Stimulated activated CD8-positive, alpha-beta memory T cell treated with anti-CD3 and anti-CD28 coated beads, Interleukin-2, amount 100 ng/mL, for 1 hour (primary cell): ENCODE measurements around the gene DDX6.
"Not testable (repeated sequence)": the region's sequence is repeated elsewhere in the genome, so short reads cannot be mapped to it uniquely, and the experiment has no call there.

Source experiments
- DNase-seq, 2 donors: peaks; one replicate each; pipeline ENCODE4 v3.0.0-alpha.2; 2020; ENCODE audit warnings: low read depth in 2 of 2

Gene DDX6

DNA sequence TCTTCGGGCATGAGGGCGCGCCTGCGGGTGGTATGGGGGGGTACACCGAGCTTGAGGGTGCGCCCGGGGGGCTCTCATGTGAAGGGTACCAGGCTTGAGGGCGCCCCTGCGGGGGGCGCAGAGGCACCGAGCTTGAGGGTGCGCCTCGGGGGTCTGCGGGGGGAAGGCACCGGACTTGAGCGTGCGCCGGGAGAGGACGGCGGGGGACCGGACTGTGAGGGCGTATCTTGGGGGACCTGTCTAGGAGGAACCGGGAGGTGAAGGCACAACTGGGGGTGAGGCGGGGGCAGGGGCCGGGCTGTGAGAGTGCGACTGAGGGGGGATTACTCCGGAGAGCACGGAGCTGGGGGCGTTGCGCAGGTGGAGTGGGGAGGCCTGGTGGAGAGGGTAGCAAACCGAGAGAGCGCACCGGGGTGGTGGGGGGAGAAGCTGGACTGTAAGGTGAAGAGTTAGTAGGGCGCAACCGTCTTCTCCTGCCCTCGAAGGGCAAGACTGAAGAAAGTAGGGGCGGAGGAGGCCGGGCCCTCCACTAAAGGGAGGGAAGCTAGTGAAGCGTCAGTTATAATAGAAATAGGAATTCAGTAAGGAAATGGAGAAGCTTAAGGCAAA is 1.1 kb upstream of the DDX6 start:
- peak in 1 of 2 donors; percentile 16 for DNase-seq

DNA sequence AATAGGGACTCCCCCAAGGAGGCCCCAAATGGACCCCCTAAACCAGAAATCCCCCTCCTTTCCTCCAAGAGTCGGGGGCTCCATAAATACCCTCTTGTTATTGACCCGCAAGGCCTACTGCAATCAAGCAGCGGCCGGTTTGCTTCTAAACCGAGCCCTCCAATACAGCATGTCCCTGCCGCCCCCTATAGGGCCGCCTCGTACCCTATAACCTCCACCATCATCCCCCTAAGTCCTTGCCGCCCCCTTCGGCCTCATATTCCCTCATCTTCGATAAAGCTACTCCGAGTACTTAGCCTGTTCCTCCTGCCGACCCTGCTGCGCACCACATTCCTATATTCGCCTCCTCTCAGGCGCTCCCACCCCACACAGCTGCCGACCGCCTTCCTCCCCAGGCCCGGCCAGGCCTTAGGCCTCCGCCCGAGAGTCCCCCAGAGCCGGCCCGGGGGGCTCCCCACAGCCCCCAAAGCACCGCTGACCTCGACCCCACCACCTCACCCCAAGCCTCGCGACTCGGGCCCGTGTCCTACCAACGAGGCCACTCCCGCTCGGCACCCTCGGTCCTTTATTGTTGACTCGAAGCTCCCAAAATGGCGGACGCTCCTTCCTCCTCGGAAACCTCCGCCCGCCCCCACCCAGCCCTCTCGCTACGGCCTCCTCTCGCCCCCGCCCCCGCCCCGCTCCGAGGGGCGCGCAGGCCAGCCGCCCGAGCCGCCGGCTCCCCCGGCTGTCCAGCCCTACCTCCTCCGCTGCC is 430 bp downstream of the DDX6 start:
- DNase-seq, result peak; percentile 15 to 29

DNA sequence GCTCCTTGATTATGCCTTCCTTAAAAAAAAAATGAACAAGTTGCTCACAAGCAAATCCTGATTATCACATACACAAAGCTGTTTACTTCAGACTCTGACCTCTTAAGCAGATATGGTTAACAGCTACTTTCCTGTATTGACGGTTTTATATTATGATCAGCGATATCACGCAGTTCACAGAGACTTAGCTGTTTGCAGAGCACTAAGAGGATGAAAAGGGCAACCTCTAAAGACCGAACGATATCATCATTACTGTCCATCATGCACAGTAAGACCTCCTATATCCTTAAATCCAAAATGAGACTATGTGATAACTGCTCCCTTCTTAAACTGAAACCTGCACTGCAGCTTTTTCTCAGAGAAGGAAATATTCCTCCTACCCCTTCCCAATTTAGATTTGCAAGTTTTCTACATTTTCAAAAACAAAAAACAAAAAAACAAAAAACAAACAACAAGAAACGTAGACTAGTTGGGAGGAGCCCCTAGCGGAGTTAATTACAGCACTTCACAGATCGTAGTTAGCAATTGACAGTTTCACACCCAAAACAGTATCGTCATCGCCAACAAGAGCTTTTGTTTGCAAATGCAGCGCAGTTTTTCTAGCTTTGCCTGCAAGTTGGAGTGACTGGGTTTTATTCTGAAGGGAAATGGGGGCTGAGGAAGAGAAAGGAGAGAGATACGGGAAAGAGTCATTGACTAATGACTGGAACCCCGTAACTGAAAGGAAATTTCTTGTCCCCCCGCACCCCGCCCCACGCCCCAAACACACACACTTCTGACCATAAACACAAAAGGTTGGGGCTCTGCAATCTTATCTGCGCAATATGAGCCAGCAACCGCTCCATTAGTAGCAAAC is 1.2 kb downstream of the DDX6 start:
- DNase-seq, result peak in 1 of 2 donors; percentile 8

DNA sequence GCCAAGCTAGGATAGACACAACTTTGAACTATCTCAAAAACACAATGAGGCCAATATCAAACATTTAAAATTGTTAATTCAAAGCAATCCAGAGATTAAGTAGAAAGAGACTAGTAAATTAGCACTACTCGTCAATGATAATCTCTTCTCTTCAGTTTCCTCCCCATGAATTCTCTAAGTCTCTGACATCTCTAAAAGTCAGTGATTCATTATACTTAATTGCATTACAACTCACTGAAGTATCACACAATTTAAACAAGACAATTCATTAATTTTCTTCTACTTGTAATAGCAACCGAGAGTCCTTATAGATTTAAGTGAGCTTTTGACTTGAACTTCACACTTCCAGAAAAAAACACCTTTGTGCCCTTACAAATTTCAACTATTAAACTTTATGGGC is 4.3 kb downstream of the DDX6 start:
- no peak for DNase-seq

DNA sequence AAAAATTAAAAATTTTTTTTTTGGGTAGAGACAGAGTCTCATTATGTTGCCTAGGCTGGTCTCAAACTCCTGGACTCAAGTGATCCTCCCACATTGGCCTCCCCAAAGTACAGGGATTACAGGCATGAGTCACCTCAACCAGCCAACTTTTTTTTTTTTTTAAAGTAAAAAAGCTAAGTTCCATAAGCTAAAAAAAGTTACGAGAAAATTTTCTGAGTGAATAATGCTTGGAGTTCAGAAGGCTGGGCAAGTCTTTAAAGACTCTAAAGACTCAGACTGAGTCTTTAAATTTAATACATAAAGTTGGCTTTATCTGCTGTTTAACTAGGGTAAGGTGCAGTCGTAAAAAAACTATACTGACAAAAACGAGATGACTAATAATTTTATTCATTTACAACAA is 5.6 kb downstream of the DDX6 start:
- no peak for DNase-seq

DNA sequence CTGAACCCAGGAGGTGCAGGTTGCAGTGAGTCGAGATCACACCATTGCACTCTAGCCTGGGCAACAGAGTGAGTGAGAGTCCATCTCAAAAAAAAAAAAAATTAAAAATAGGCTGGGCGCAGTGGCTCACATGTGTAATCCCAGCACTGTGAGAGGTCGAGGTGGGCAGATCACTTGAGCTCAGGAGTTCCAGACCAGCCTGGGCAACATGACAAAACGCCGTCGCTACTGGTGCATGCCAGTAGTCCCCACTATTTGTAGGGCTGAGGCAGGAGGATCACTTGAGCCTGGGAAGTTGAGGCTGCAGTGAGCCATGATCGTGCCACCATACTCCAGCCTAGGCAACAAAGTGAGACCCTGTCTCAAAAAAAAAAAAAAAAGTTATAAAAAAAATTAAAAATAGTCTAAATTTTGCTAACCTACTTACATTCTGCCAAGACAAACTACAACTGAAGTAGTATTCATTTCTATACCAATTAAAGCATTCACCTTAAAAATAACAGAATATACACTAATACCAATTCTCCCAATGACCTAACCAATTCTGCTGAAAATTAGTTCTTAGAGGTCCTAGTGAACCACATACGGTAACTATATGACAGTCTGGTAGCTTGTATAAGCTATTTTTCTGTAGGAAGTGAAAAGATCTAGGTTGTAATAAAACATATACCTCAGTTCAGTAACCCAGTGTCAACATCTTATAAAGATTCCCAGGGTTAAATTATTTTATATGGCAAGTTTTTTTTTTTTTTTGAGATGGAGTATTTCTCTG is 7.1 kb downstream of the DDX6 start:
- DNase-seq, result no peak

DNA sequence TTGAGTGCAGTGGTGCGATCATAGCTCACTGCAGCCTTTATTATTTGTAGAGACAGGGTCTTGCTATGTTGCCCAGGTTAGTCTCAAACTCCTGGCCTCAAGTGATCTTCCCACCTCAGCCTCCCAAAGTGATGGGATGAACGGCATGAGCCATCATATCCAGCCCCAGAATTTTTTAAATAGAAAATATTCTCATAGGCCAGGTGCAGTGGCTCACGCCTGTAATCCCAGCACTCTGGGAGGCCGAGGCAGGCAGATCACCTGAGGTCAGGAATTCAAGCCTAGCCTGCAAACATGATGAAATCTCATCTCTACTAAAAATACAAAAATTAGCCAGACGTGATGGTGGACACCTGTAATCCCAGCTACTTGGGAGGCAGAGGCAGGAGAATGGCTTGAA is 7.6 kb downstream of the DDX6 start:
- DNase-seq, result not testable (repeated sequence)

DNA sequence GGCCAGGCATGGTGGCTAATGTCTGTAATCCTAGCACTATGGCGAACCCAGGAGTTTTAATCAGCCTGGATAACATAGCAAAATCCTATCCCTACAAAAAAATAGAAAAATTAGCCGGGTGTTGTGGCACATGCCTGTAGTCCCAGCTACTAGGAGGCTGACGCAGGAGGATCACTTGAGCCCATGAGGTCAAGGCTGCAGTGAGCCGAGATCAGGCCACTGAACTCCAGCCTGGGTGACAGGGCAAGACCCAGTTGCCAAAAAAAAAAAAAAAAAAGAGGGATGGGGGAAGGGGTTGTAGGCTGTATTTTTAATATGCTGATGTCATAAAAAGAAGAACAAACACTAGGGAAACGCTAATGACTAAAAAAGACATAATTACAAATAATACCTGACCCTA is 12.1 kb downstream of the DDX6 start:
- no peak for DNase-seq

DNA sequence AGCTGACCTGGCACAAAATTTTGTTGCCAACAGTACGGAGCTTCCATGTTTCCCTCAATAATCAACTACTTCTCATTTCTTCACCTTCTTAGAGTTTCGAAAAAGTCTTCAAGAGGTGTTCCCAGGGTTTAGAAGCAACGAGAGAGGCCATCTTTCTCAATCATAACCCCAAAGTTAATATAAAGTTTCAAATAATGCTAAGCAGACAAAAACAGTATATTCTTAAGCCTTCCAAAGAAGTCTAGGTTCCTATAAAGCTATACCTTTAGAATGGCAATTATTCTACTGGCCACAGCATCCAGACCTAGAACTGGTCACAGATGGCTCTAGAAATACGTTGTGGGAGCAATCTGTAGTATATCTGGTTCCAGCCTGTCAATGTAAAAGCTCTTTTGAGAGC is 16.9 kb downstream of the DDX6 start:
- DNase-seq, result no peak

DNA sequence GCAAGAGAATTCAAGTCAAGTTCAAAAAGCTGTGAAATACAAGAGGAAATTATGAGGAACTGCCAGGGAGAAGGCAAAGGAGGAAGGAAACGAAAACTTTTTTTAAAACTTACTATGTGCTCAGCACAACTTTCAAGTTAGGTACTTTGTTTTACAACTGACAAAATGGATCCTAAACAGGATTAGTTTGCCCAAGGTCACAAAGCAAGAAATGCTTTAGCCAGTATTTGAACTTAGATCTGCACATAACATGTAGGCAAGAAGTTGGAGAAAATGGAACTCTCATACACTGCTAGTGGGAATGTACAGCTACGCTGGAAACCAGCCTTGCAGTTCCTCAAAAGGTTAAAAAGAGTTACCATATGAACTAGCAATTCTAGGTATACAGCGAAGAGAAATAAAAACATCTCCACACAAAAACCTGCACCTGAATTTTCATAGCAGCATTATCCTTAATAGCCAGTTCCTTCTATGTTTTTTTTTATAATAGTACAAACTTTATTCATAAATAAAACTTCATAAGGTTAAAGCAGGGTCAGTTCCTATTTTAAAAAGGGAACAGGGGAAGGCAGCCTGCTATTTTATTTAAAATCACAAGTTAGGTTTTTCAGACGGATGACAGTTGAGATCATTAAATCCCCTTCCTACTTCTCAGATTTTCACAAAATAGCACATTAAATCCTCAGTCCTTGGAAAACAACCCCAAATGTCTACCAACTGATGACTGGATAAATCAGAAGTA is 19.2 kb downstream of the DDX6 start:
- no peak for DNase-seq

DNA sequence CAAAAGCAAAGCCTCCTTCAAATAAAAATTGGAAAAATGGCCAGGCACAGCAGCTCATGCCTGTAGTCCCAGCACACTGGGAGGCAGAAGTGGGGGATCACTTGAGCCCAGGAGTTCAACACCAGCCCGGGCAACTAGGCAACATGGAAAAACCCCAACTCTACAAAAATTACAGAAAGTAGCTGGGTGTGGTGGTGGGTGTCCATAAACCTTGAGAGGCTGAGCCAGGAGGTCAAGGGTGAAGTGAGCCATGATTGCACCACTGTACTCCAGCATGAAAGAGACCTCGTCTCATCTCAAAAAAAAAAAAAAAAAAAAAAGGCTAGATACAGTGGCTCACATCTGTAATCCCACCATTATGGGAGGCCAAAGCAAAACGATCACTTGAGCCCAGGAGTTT is 22.3 kb downstream of the DDX6 start:
- DNase-seq, result no peak

DNA sequence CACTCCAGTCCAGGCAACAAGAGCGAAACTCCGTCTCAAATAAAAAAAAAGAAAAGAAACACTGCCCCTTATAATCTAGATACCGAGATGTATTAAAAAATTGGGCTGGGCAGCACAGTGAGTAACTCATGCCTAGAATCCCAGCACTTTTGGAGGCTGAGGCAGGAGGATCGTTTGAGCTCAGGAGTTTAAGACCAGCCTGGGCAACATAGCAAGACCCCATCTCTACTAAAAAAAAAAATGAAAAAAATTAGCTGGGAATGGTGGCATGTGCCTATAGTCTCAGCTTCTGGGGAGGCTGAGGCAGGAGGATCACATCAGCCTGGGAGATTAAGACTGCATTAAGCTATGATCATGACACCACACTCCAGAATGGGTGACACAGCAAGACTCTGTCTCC is 24.9 kb downstream of the DDX6 start:
- no peak for DNase-seq

DNA sequence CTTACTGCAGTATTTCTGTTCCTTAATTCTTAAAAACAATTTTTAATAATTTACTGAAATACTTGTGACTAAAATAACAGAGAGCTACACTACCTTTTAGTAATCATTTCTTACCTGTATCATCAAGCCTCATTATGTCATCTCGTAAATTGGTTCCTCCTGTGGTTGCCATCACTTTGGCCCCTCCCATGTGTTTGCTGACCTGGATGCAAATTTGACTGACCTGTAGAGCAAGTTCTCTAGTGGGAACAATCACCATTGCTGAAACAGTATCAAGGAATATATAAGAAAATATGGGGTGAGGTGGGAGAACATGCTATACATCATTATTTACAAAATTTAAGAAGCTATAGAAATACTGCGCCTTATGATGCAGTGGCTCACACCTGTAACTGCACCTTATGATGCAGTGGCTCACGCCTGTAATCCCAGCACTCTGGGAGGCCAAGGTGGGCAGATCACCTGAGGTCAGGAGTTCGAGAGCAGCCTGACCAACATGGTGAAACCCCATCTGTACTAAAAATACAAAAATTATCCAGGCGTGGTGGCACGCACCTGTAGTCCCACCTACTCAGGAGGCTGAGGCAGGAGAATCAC is 25.8 kb downstream of the DDX6 start:
- DNase-seq, result not testable (repeated sequence)

DNA sequence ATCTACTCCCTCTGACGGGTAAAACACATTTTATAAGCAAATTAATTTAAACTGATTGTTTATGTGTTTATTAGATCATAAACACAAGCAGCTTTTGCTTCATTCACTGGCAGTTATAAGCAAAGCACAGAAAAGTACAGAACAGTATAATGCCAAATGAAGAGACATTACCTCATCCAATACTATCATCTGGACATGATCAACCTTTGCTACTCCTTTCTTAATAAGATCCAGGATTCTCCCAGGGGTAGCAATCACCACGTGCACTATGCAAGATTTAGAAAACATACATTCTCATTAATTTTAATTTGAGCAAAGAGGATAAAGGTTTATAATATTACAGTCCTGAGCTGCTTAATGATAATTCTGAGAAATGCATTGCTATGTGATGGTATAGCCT is 27.9 kb downstream of the DDX6 start:
- no peak for DNase-seq

DNA sequence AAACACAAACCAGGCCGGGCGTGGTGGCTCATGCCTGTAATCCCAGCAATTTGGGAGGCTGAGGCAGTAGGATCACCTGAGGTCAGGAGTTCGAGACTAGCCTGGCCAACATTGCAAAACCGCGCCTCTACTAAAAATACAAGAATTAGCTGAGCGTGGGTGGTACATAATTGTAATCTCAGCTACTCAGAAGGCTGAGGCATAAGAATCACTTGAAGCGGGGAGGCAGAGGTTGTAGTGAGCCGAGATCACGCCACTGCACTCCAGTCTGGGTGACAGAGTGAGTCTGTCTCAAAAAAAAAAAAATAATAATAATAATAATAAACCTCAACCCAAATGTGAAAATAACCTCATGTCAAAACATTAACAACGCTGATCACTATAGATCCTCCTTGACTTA is 29.0 kb downstream of the DDX6 start:
- DNase-seq, result not testable (repeated sequence)

DNA sequence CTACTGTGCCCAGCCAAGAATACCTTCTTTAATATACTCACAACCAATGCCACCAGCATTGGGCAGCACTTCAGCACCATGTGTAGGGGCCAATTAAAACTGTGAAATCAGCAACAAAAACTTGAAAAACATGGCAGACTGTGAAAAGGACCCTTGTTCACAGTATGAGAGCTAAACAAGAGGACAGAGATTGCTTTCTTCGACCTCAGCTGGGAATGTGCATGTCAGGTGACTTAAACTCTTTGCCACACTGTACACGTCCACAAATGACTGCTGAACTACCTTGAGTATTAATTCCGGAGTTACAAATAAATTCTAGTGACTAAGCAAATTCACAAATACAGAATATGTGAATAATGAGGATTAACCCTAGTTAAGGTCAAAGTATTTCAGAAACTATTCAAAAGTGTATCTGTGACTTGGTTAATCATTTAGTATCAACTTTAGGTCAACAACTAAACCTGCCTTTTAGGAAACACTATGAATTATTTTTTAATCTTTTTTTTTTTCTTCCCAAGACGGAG is 33.0 kb downstream of the DDX6 start:
- no peak for DNase-seq

DNA sequence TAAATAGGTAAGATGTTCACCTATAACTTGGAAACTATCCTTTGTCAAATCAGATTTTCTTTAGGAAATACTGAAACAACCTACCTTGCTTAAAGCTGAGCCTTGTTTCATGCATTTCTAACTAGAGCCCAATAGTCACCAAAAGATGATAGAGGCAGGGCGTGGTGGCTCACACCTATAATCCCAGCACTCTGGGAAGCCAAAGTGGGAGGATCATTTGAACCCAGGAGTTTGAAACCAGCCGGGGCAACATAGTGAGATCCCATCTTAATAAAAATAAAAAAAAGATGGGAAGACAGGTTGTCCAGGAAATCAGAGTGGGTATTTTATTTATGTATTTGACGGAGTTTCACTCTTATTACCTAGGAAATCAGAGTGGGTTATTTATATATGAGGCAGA is 38.3 kb downstream of the DDX6 start:
- DNase-seq, result no peak

DNA sequence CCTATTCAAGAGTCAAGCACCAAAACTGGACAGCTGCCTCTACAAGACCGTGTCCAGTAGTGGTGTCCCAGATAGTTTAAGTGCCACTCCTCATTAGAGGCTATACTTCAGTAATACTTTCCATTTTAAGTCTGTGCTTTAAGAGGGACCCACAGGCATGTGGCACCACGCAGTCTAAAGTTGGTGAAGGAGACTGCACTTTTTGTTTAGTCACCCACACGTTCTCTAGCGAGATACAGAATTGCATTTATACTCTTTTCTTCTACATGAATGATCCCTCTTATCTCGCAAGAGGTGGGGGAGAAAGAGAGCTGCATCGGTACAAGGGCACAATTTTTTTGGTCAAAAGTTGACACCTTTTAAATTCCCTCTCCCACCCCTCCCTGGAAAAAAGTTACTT is 41.5 kb downstream of the DDX6 start:
- no peak for DNase-seq

DNA sequence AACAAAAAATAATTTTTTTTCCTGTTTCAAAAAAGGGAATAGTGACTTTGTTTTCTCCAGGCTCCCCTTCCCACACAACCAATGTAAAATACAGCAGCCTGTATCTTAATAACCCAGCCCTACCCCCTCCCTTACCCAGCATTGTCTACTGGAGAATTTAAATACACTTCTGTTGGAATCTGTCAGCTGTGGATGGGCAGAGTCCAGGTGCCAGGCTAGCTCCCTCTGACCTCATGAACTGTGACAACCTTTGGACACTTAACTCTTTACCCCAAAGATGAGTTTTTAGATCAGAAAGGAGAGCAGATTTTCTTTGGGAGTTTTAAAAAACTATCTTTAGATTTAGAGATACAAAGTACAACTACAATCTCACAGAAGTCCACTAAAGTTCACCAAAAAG is 42.9 kb downstream of the DDX6 start:
- DNase-seq, result no peak

DNA sequence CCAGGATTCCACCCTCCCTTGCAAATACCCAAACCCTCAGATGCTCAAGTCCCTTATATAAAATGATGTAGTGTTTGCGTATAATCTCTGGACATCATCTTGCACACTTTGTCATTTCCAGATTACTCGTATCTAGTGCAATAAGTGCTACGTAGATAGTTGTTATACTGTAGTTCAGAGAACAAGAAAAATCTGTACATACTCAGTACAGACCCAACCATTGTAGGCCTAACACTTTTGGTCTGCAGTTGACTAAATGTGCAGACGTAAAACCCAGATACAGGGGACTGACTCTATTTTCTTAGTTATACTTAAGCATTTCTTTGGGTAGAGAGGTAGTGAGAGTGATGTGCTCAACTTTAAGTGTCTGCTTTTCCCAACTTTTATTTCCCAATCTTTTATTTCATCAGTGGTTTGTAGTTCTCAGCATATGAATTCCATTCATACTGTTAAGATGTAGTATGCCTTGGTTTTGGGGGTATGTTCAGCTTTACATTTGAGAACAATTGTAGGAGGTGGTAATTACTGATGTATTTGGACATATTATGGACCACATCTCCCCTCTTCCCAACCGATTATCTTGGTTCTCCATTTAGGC is 43.9 kb downstream of the DDX6 start:
- DNase-seq, result no peak
